Fibroblast of villous mesenchyme (primary cell): ENCODE results near the gene CLEC4F. TPM values are rescaled to one million over a fixed set of nuclear protein-coding genes. Genes with fewer than 3 reads are reported as not detected.

ENCODE experiments used
- DNase-seq: peaks from one replicate; pipeline ENCODE4 v3.0.0-alpha.2; 2010; ENCODE audit warnings: low read depth
- H3K4me3 ChIP-seq: 2 replicates; pipeline ENCODE4 v1.5.1; 2011; ENCODE audit warnings: low read depth, mild to moderate bottlenecking, low read length
- total RNA-seq: library from RNA; depleted of rRNA; stranded (reverse); fragments of >200 nt; gene quantifications from 2 replicates; pipeline ENCODE4 v1.2.3, GENCODE V29; 2012
- TF ChIP-seq, protein P1 (sequence below): IDR thresholded peaks from 2 replicates; pipeline ENCODE4 v1.5.1; 2012; ENCODE audit warnings: low read depth, mild to moderate bottlenecking, low read length; ENCODE audit not compliant: insufficient read depth

Gene CLEC4F
- total RNA-seq, 1 donor: not detected

- TF ChIP-seq, protein P1, sequence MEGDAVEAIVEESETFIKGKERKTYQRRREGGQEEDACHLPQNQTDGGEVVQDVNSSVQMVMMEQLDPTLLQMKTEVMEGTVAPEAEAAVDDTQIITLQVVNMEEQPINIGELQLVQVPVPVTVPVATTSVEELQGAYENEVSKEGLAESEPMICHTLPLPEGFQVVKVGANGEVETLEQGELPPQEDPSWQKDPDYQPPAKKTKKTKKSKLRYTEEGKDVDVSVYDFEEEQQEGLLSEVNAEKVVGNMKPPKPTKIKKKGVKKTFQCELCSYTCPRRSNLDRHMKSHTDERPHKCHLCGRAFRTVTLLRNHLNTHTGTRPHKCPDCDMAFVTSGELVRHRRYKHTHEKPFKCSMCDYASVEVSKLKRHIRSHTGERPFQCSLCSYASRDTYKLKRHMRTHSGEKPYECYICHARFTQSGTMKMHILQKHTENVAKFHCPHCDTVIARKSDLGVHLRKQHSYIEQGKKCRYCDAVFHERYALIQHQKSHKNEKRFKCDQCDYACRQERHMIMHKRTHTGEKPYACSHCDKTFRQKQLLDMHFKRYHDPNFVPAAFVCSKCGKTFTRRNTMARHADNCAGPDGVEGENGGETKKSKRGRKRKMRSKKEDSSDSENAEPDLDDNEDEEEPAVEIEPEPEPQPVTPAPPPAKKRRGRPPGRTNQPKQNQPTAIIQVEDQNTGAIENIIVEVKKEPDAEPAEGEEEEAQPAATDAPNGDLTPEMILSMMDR: no peak
Measured at GRCh38 chr2:70778676-70779075, 41.7 kb downstream of the CLEC4F start.

DNA sequence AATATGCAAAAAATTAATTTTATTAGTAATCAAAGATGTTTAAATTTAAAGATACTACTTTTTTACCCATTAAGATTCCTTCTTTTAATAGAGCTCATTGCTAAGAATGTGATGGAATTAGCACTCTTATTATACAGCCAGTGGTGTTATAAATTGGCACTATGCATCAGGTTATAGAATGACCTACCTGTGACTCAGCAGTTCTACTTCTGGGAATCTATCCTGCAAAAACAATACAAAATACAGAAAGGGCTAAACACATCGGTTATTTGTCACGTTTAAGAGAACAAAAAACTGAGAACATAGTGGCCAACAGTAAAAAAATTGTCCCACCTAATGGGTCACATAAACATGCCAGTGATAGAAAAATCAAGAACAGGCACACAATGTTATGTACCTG, 42.9 kb downstream of the CLEC4F start:
- TF ChIP-seq, protein P1: no peak
- DNase-seq: no peak
- H3K4me3 ChIP-seq: no peak overlapping the region

More at GRCh38 chr2:70778676-70779075, 41.7 kb downstream of the CLEC4F start:
- no peak for DNase-seq
- no peak overlapping the region for H3K4me3 ChIP-seq

DNA sequence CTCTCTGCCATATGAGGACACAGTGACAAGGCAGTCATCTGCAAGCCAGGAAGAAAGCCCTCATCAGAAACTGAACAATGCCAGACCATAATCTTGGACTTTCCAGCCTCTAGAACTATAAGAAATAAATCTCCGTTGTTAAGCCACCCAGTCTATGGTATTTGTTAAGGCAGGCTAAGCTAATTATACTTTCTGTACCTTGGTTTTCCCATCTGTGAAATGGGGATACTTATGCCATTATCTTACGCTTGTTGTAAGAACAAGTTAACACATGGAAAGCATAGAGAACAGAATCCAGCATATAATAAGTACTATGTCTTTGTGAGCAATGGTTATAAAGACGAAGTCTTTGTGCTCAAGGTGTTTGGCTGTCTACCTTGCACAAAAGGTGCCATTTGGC, 44.1 kb downstream of the CLEC4F start:
- TF ChIP-seq, protein P1: no peak
- DNase-seq: no peak
- no peak overlapping the region for H3K4me3 ChIP-seq

- TF ChIP-seq, protein P1: no peak
- DNase-seq: no peak
- H3K4me3 ChIP-seq: no peak overlapping the region
Measured at GRCh38 chr2:70775141-70775540, 45.3 kb downstream of the CLEC4F start.

DNA sequence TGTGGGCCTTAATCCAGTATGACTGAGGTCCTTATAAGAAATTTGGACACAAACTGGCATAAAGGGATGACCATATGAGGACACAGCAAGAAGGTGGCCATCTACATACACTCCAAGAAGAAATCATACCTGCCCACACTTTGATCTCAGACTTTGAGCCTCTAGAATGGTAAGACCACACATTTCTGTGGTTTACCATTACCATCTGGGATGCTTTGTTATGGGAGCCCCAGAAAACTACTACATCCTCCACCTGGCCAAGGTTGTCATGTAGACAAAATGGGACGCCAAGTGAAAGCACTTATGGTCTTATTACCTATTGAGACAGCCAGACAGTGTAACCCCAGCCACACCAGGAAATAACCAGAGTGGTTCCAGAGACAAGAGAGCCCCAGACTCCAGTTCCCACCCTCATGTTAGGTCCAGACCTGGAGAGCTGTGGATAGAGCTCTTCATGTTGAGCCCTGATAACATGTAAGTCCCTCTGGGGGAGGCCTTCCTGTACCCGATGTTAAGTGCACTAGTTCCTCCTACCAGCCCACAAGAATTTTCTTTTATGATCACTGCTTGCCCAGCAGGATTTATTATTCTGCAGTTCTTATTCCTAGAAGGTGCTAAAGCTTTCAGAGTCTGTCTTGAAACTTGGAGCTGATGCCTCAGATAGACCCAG, 47.8 kb downstream of the CLEC4F start:
- no peak overlapping the region for H3K4me3 ChIP-seq
- TF ChIP-seq, protein P1: no peak

GRCh38 chr2:70771446-70771845, 49.0 kb downstream of the CLEC4F start:
- DNase-seq: no peak
- TF ChIP-seq, protein P1: no peak

More for the DNA sequence above, 47.8 kb downstream of the CLEC4F start:
- DNase-seq: no peak

GRCh38 chr2:70769450-70769849, 50.9 kb downstream of the CLEC4F start:
- DNase-seq: no peak
- TF ChIP-seq, protein P1: no peak
- no peak overlapping the region for H3K4me3 ChIP-seq

More at GRCh38 chr2:70771446-70771845, 49.0 kb downstream of the CLEC4F start:
- H3K4me3 ChIP-seq: no peak overlapping the region
